ENCODE results near the gene LPIN1.

The LPIN1 gene

DNA sequence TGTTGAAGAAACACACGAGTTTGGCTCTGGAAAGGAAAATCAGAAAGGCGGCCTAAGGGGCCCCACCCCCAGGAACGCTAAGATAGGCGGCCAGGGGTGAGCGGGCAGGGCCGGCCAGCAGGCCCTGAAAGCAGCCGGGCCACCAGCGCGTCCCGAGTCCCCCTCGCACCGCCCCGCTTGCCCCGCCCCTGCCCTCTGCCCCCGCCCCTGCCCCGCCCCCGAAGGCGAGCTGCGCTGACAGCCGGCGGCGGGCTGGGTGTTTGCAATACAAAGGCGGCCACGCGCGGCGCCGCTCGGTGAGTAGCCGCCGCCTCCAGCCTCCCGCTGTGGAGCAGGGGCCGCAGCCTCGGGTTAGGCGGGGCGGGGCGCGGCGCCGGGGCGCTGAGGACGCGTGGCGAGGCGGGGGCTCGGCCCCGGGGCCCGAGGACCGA lies at the start of gene LPIN1:
LPIN1 (plus strand) TSS at position 257 of the 431 bp plus-strand sequence. CDS start 18,910 bp downstream, outside the sequence.
- DNase-seq = peak; percentile 62

- no peak for DNase-seq
These were observed 49.7 kb upstream of the LPIN1 start for GRCh38 chr2:11696736-11697102.

GRCh38 chr2:11697103-11697871 lies 49.1 kb upstream of the LPIN1 start:
- DNase-seq = no peak

DNA sequence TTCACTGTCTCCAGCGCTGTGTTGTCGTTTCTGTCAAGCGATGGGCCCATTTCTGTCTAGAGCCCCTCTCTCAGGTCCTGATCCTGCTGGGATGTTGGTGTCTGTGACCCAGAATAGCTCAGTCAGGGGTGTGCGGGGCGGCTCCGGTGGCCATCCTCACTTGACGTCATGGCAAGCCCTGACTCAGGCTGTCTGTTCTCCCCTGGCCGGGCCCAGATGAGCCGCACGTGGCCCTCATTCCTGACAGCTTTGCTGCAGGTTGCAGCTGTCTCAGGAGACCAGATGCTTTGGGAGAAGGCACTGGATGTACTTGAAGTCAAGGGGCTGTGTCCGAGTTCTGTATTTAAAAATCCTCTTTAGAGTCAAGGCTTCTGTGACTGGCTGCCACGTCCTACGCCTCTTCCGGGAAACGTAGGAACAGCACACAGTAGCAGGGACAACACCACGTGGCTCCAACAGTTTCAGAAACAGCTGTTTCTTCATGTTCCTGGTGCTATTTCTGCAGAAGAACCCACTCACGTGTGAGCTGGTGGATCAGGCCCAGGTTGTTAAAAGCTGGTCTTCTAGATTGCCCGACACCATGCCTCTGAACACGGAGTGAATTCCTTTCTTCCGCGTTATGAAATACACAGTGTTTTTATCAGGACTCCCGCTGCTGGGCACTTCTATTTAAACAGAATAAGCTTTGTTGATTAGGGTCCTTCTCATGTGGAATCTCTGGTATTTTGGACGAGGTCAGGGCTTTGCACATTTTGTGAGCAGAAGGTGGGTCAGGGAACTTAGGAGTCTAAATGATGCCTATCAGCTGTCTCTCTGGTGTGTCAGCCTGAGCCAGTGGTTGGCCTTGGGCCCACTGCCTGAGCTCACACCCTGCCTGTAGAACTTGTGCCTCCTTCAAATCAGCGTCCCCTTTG lies 48.2 kb upstream of the LPIN1 start:
- DNase-seq = no peak

DNA sequence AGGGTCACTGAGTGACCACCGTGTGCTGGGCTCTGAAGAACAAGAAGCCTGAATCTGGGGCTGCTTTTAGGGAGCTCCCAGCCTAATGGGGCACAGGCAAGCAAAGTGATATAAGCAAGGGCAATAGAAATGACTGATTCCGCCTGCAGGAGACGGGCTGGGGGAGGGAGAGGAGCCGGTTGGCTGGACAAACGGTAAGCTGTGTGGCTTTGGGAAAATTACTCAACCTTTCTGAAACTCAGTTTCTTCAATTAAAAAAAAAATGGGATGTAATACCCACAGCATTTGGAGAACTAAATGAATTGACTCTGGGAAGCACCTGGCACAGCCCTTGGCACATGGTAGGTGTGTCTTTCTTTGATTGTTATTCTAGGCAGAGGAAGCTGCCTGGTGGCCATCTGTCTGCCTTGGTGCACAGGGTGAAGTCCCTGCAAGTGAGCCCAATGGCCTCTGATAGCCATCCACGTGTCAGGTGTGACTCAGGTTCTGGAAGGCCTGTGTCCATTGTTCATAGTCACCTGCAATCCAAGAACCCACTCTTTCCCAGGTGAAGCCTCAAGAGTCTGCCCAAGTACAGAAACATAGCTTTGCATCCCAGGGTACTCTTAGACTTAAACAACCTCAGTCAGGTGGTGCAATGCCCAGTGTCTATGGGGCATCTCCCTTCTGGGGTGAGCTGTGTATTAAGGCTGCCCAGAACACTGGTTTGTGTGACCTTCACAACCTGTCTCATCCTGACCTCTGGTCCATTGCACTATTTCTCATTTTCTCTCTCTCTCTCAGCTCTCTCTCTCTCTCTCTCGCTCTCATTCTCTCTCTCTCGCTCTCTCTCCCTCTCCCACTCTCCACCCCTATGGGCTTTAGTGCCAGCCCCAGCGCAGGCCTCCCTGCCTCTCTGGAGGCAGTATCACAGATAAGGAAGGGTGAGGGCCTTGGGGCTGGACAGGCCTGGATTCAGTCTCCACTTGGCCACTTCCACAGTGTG lies 46.5 kb upstream of the LPIN1 start:
- no peak for DNase-seq

GRCh38 chr2:11701206-11701605 lies 45.2 kb upstream of the LPIN1 start:
- DNase-seq = no peak

GRCh38 chr2:11701751-11702301 lies 44.6 kb upstream of the LPIN1 start:
- DNase-seq = no peak

- no peak for DNase-seq
These were observed 43.5 kb upstream of the LPIN1 start for GRCh38 chr2:11702946-11703345.

GRCh38 chr2:11703700-11704099 lies 42.7 kb upstream of the LPIN1 start:
- no peak for DNase-seq

- peak; percentile 57 for DNase-seq
These were observed 41.4 kb upstream of the LPIN1 start for GRCh38 chr2:11705063-11705462.

- DNase-seq = no peak
These were observed 40.7 kb upstream of the LPIN1 start for GRCh38 chr2:11705711-11706110.

GRCh38 chr2:11708106-11708505 lies 38.3 kb upstream of the LPIN1 start:
- DNase-seq = no peak

- DNase-seq = no peak
These were observed 37.1 kb upstream of the LPIN1 start for GRCh38 chr2:11709293-11709692.

- DNase-seq = no peak
These were observed 36.2 kb upstream of the LPIN1 start for GRCh38 chr2:11710210-11710609.

GRCh38 chr2:11710632-11711353 lies 35.6 kb upstream of the LPIN1 start:
- DNase-seq = no peak

- DNase-seq = no peak
These were observed 35.1 kb upstream of the LPIN1 start for GRCh38 chr2:11711354-11711716.

GRCh38 chr2:11711751-11712150 lies 34.7 kb upstream of the LPIN1 start:
- DNase-seq = no peak

- DNase-seq = no peak
These were observed 33.6 kb upstream of the LPIN1 start for GRCh38 chr2:11712866-11713265.

- DNase-seq = no peak
These were observed 32.6 kb upstream of the LPIN1 start for GRCh38 chr2:11713815-11714214.

DNA sequence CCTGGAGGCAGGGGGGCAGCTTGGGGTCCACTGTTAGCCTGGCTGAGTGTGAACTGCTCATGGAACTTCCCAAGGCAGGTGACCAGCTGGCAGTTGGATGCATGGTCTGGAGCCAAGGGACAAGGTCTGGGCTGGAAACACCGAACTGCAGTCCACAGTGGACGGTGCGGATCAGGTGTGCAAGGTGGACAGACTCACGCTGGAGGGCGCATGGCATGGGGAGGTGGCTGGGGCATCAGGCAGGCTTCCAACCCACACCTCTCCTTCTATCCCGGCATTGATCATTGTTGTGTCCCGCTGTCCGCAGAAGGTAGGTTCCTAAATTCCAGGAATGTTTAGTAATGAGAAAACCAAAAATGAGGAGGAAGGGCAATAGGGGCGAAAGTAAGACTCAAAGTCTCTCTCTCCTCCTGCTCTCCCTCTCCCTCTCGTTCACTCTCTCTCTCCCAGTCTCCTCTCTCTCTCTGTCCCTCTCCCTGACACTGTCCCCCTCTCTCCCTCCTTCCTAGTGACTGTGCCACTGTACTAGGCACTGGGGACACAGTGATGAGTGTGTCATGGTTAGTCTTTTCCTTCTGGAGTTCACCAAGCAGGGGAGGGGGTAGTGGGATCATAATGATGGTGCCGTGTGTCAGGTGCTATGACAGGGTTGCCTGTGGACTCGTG lies 30.3 kb upstream of the LPIN1 start:
- no peak for DNase-seq

DNA sequence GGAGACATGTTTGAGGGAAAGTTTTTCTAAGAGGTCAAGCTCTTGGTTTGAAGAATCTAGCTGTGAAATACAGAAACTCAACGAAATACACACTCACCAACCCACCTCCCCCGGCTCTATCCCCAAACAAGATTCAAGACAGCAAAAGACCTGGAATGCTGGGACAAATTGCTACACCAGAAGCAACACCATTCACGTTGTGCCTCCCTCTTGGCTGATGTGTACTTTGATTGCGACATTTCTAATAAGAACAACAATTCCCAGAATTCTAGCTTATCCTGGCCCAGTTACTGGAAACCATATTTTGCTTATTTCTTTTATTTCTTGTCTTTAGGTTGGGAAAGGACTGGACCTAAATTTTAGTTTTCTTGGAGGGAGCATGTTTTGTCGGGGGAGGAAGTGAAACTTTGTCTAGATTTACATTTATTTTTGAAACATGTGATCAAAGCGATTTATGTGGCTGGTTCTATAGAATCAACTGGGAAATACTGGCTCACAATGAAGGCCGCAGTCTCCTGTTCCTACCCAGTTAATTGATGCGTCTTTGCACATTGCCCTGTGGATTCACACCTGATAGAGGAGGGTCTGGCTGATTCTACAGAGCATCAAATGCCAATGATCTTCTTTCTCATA lies 29.6 kb upstream of the LPIN1 start:
- DNase-seq = no peak
